Ovary (tissue), 9 donors: ENCODE results near the gene RNF111. TPM values are rescaled to one million over a fixed set of nuclear protein-coding genes. Genes with fewer than 3 reads are reported as not detected.

Experiments
- DNase-seq, 5 donors: peaks; one replicate each; pipeline ENCODE4 v3.0.0-alpha.2; 2019 to 2020
- H3K27ac ChIP-seq, 2 donors: fragments of 200-600 bp; one replicate each; pipeline versions ENCODE4 v1.5.1 to v1.8.0; 2019 to 2022
- H3K27me3 ChIP-seq: fragments of 200-600 bp; one replicate; pipeline ENCODE4 v1.8.0; 2022
- H3K36me3 ChIP-seq: fragments of 200-600 bp; sonication (generic); one replicate; pipeline ENCODE4 v1.5.1; 2019
- H3K4me1 ChIP-seq: one replicate; pipeline ENCODE4 v1.8.1; 2013; ENCODE audit warnings: mild to moderate bottlenecking, moderate library complexity; ENCODE audit not compliant: insufficient read depth
- H3K4me3 ChIP-seq: fragments of 200-600 bp; sonication (generic); one replicate; pipeline ENCODE4 v1.5.1; 2017
- H3K9me3 ChIP-seq, 2 donors: fragments of 200-600 bp in 1 of 2; sonication (generic) in 1 of 2; one replicate each; pipeline versions ENCODE4 v1.5.1 to v1.8.1; 2013 to 2019; ENCODE audit warnings: mild to moderate bottlenecking in 1 of 2, moderate library complexity in 1 of 2
- CTCF ChIP-seq, 3 donors: fragments of 450-650 bp in 2 of 3; fragments of 200-600 bp in 1 of 3; IDR thresholded peaks; one replicate each; pipeline versions ENCODE4 v1.5.1 to v1.8.0; 2016 to 2022; ENCODE audit warnings: antibody characterized with exemption in 3 of 3, mild to moderate bottlenecking in 1 of 3
- EP300 ChIP-seq: sonication (generic); formaldehyde crosslinking; IDR thresholded peaks from one replicate; pipeline ENCODE4 v1.6.1; 2017; ENCODE audit warnings: antibody characterized with exemption
- POLR2A ChIP-seq: fragments of 450-650 bp; IDR thresholded peaks from one replicate; pipeline ENCODE4 v1.6.1; 2017; ENCODE audit warnings: antibody characterized with exemption, mild to moderate bottlenecking, moderate library complexity
- WGBS, 3 donors: extraction: QIAGEN DNeasy Blood & Tissue Kit in 1 of 3; methylation state at CpG; one replicate each; pipeline versions ENCODE4 v1.1.5 to v1.1.7; 2013 to 2017; 5-methylcytosine and 5-hydroxymethylcytosine counted together
- intact Hi-C, 4 donors: fragments of 100-400 bp; cut with DNase I; formaldehyde crosslinking; loops; one replicate each; pipeline versions ENCODE4 v1.11.0 to v1.15.1; 2022 to 2023
- polyA plus RNA-seq, 2 donors: library from polyadenylated mRNA; stranded (reverse); fragments of 200-250 nt in 1 of 2; fragments of 350-450 nt in 1 of 2; fragmentation: Illumina TruSeq in 1 of 2; extraction: RNeasy Lipid Tissue Mini Kit (QIAGEN cat#74804) in 1 of 2; gene quantifications; one replicate each; pipeline ENCODE4 v1.2.3, GENCODE V29; 2013 to 2014
- total RNA-seq, 7 donors: library from RNA; depleted of rRNA in 2 of 7; stranded (reverse); fragments of >200 nt in 2 of 7; fragmentation: NEBNext Ultra II Directional in 3 of 7; extraction: Animal tissue kit (Norgen Biotek cat#: 25700) in 3 of 7; gene quantifications; one replicate each; pipeline versions ENCODE4 v1.1.0 to v1.2.4, GENCODE V29; 2016 to 2023
- donor health status: DM: no; HTN: no; CAD: no; lungs with moderate emphysema.
- donor health status: DM: no; HTN: no; CAD: no.
- donor health status: Bipolar disorder and iron deficiency.
- donor health status: DM: yes; HTN: yes; CAD: no.
- donor health status: DM: no; HTN: no; CAD: no.
- donor health status: DM: yes; HTN: yes; CAD: no.

The RNF111 gene
- total and polyA plus RNA-seq, 9 donors = 10.1 to 47.5 (median 29.3) TPM

DNA sequence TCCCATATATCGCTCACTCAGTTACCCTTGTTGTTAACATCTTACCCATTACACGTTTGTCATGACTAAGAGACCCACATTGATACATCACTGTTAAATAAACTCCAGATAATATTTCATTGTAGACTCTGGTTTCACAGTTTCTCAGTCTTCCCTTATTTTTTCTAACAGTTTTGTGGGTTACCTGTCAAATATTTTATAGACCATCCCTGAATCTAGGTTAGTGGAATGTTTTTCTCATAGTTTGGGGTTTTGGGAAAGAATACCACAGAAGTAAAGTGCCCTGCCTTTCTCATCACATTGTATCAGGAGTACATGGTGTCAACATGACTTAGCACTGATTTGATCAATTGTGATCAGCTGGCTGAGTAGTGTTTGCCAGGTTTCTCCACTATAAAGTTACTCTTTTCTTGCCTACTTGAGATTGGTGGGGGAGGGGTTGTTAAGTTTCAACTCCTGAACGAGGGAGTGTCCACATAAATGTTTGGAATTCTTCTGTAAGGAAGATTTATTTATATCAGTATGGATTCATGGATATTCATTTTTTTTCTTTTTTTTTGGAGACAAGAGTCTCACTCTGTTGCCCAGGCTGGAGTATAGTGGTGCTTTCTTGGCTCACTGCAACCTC lies 25.9 kb downstream of the RNF111 start:
- DNase-seq = no peak
- H3K36me3 ChIP-seq = no peaks in the 10 kb centered on the region
- no peak for TF ChIP-seq CTCF (IDR thresholded peaks at IDR 0.05)
- no peak for TF ChIP-seq EP300
- no peak for TF ChIP-seq POLR2A
- H3K4me1 ChIP-seq = peaks cover 3% of the 10 kb centered on the region
- H3K4me3 ChIP-seq = no peak overlapping the region
- H3K9me3 ChIP-seq = no peaks in the 10 kb centered on the region
- no peaks in the 10 kb centered on the region for H3K27me3 ChIP-seq
- WGBS, 3 donors = 63 to 70% (median 64%) methylated on average over 3 of the region's 3 CpGs
- H3K27ac ChIP-seq = no peak overlapping the region
- intact Hi-C loops = no loop called here

DNA sequence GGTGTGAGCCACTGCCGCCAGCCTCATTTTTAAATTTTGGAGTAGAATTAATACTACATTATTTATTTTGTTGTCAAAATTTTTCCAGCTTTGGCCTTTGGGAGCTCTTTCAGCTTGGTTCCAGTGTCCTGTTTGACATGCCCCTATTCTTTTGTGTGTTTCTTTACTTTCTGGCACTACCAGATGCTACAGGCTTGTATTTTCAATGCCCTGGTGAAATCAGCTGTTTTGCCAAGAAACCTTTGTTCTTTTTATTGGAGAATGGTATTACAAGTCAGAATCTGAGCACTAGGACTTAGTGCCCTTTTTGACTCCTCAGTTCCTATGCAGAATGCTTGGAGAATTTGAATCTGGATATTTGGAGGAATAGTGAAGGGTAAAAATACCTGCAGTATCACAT lies 26.6 kb downstream of the RNF111 start:
- DNase-seq = no peak
- peaks cover 3% of the 10 kb centered on the region for H3K4me1 ChIP-seq
- no peak overlapping the region for H3K4me3 ChIP-seq
- no peaks in the 10 kb centered on the region for H3K27me3 ChIP-seq
- H3K9me3 ChIP-seq = no peaks in the 10 kb centered on the region
- no peaks in the 10 kb centered on the region for H3K36me3 ChIP-seq
- H3K27ac ChIP-seq = no peak overlapping the region
- TF ChIP-seq POLR2A (no peak), CTCF (IDR thresholded peaks at IDR 0.05) (no peak), EP300 (no peak)
- WGBS, 3 donors = 93 to 100% (median 96%) methylated on average over 1 of the region's 1 CpG
- intact Hi-C loops = no loop called here

DNA sequence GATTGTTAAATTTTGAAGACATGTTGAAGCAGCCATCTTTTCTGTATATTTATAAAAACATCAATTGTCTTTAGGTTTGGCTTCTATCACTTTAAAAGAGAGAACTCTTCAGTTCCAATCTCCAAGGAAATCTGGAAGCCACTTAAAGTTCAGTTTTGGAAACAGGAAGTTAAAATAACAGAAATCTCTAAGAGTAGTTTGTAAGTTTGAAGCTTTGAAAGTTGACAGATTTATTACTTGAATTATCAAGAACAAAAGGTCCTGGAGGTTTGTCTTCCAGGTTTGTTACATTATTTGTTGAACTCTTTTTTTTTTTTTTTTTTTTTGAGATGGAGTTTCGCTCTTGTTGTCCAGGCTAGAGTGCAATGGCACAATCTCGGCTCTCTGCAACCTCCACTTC lies 30.0 kb downstream of the RNF111 start:
- H3K4me1 ChIP-seq = peaks cover 3% of the 10 kb centered on the region
- DNase-seq = no peak
- 90 to 96% (median 93%) methylated on average over 2 of the region's 2 CpGs for WGBS, 3 donors
- H3K27me3 ChIP-seq = no peaks in the 10 kb centered on the region
- H3K4me3 ChIP-seq = no peak overlapping the region
- TF ChIP-seq POLR2A (no peak), CTCF (IDR thresholded peaks at IDR 0.05) (no peak), EP300 (no peak)
- H3K27ac ChIP-seq = no peak overlapping the region
- no peaks in the 10 kb centered on the region for H3K9me3 ChIP-seq
- intact Hi-C loops = no loop called here
- H3K36me3 ChIP-seq = no peaks in the 10 kb centered on the region

DNA sequence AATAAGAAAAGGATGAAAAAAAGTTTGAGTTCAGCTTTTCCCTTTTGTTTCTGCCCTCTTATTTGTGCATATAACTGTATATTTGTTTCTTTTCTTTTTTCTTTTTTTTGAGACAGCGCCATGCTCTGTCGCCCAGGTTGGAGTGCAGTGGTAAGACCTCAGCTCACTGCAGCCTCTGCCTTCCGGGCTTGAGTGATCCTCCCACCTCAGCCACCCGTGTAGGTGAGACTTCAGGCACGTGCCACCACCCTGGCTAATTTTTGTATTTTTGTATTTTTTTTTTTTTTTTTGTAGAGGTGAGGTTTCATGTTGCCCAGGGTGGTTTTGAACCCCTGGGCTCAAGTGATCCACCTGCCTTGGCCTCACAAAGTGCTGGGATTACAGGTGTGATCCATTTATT lies 31.4 kb downstream of the RNF111 start:
- Histone ChIP-seq H3K27me3 (no peaks in the 10 kb centered on the region), H3K4me3 (no peak overlapping the region), H3K9me3 (no peaks in the 10 kb centered on the region), H3K27ac (no peak overlapping the region), H3K36me3 (no peaks in the 10 kb centered on the region), H3K4me1 (peaks cover 2% of the 10 kb centered on the region)
- no peak for TF ChIP-seq CTCF (IDR thresholded peaks at IDR 0.05)
- no peak for TF ChIP-seq EP300
- no peak for TF ChIP-seq POLR2A
- no peak for DNase-seq
- WGBS, 3 donors = 83 to 88% (median 86%) methylated on average over 5 of the region's 5 CpGs
- intact Hi-C loops = no loop called here
